AG08396 (cell line): ENCODE data around the gene BBS2.

Source experiments
- DNase-seq: peaks from one replicate; pipeline ENCODE4 v3.0.0; 2012; ENCODE audit warnings: low spot score, mixed read lengths

Gene BBS2, protein sequence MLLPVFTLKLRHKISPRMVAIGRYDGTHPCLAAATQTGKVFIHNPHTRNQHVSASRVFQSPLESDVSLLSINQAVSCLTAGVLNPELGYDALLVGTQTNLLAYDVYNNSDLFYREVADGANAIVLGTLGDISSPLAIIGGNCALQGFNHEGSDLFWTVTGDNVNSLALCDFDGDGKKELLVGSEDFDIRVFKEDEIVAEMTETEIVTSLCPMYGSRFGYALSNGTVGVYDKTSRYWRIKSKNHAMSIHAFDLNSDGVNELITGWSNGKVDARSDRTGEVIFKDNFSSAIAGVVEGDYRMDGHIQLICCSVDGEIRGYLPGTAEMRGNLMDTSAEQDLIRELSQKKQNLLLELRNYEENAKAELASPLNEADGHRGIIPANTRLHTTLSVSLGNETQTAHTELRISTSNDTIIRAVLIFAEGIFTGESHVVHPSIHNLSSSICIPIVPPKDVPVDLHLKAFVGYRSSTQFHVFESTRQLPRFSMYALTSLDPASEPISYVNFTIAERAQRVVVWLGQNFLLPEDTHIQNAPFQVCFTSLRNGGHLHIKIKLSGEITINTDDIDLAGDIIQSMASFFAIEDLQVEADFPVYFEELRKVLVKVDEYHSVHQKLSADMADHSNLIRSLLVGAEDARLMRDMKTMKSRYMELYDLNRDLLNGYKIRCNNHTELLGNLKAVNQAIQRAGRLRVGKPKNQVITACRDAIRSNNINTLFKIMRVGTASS

DNA sequence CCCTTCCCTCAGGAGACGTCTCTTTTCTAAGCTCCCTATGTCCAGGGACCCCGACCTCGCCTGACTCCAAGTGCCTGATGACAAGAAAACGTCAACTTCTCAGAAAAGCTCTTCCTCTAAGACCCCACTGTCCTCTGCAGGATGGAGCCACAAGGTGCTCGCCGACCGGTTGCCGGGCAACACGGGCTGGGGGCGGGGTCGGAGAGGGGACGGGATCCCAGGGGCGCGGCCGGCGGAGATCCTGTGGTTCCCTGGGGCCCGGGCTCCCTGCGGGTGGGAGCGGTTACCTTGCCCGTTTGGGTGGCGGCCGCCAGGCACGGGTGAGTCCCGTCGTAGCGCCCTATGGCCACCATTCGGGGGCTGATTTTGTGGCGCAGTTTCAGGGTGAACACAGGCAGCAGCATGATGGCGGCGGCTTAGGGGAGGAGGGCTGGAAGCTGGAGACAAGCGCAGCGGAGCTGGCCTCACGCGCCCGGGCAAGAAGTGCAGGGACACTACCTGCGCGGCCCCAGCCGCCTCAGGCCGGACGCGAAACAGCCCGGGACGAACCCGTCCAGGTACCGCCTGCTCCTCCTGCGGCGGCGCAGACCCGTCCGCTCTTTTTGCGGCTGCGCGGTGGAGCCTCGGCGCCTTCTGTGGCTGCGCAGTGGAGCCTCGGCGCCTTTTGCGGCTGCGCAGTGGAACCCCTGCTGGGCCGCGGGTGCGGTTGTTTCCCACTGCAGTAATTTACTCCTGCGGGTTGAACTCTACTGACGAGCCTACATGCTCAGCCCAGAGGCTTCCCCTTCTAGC, at the start of gene BBS2:
Gene BBS2, minus strand, starts transcription at position 566 of the 792 bp plus-strand sequence. Its CDS starts 162 bp downstream, at position 404.
- DNase-seq: peak; percentile 97

DNA sequence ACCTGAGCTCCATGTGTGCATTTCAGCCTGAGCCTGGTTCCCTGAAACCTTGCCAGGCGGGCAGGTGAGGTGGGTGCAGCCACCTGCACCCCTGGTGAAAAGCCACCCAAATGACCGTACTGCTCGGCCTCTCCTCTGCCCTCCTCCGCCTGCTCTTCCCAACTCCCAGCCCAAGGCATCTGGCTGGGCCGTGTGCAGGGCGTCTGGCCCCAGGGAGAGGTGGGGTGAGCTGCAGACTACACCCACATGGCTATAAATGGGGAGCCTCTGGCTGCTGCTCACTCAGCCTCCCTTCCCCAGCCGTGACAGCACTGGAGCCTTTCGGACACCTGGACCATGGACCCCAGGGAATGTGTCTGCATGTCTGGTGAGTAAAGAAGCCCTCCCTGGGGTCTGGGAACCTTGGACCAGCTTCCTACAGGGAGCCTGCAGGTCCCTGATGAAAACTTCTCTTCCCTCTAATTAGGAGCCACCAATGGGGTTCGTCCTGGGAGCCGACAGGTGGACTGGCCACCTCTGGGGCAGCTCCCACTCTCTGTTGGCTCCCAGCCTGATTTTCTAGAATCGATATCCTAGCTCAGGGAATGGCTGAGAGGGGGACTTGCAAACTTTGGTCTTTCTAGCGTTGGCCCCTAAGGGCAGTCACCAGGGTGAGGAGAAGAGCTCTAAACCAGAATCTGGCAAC, 45.1 kb upstream of the BBS2 start, which contains the start of gene MT4:
Gene MT4, plus strand, starts transcription at position 281 of the 685 bp plus-strand sequence. Its CDS starts 56 bp downstream, at position 337.
- DNase-seq: no peak

DNA sequence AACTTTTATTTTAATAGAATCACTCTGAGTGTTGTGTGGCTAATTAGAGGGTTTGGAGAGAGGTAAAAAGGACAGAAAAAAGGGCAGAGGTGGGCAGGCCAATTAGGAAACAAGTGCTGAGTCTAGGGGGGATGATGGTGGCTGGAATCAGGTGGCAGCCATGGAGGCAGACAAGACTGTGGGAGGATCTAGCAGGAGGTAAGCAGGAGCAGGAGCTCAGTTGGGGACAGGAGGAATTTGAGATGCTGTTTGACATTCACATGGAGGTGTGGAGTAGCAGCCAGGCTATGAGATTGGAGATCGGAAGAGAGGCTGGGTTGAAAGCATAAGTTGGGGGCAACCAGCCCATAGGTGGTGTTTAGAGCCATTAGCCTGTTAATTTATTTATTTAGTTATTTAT, 41.3 kb upstream of the BBS2 start:
- no peak for DNase-seq

DNA sequence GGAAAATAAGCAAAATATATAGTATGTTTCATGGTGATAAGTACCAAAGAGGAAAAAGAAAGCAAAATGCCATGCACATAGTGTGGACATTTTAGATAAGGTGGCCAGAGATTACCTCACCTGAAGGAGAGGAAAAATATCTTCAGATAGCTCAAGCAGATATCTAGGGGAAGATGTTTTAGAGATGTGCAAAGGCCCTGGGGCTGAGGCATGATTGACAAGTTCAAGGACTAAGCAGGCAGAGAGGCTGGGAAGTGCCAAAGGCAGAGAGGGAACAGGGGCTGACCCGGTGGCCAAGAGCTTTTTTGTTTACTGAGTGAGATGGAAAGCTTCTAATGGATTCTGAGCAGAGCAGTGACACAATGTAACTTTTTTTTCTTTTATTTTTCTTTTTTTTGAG, 40.6 kb upstream of the BBS2 start:
- no peak for DNase-seq

DNA sequence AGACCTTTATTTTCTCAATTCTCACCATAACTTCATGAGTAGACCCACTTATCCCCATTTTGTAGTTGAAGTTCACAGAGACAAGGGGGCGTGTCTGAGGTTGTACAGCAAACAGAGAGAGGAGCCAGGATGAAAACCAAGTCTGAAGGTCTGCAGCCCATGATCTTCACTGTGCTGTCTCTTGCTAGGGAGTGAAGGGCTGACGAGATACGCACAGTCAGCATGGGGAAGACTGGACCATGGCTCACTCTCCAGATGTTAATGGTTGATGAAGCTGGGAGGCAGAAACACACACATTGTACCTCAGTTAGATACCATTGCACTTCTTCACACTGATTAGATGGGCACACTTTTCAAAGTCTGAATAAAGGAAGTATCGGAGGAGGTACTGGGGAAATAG, 39.3 kb upstream of the BBS2 start:
- DNase-seq: no peak

DNA sequence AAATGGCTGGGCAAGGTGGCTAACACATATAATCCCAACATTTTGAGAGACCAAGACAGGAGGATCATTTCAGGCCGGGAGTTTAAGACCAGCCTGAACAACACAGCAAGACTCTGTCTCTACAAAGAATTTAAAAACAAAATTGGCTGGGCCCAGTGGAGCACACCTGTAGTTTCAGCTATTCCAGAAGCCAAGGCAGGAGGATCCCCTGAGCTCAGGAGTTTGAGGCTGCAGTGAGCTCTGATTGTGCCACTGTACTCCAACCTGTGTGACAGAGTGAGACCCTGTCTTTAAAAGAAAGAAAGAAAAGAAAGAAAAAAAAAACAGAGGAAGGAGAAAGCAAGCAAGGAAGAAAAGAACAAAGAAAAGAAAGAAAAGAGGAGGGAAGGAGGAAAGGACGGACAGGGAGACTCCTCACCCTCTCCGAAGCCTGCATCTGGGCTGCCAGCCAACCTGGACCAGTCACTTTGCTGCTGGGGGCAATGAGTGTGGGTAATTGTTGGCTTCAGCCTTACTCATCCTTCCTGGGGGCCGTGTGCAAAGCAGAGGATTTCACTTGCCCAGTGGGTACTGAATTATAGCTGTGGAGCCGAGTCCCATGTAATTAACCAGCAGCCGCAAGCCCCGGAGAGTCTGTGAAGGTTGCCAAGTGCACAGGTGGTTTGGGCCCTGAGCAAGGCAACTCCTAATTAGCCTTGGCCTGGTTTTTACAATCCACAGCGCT, 38.4 kb upstream of the BBS2 start:
- DNase-seq: peak; percentile 62

DNA sequence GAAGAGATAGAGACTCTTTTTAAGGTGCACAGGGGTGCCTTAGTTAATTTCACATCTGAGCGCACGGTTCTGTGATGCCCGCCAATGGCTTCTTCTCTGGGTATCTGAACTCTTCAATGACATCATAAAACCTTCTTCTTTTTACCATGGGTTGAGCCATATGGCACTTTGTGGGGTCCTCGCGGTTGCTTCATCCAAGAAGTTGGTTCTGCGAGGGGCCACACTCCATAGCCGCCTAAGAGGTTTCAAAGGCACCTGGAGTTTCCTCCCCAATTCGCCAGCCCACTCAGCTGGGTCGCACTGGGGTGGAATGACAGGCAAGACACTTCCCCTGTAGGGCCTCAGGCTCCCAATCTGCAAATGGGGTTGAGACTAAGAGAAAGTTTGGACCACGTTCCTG, 34.6 kb upstream of the BBS2 start:
- DNase-seq: no peak

DNA sequence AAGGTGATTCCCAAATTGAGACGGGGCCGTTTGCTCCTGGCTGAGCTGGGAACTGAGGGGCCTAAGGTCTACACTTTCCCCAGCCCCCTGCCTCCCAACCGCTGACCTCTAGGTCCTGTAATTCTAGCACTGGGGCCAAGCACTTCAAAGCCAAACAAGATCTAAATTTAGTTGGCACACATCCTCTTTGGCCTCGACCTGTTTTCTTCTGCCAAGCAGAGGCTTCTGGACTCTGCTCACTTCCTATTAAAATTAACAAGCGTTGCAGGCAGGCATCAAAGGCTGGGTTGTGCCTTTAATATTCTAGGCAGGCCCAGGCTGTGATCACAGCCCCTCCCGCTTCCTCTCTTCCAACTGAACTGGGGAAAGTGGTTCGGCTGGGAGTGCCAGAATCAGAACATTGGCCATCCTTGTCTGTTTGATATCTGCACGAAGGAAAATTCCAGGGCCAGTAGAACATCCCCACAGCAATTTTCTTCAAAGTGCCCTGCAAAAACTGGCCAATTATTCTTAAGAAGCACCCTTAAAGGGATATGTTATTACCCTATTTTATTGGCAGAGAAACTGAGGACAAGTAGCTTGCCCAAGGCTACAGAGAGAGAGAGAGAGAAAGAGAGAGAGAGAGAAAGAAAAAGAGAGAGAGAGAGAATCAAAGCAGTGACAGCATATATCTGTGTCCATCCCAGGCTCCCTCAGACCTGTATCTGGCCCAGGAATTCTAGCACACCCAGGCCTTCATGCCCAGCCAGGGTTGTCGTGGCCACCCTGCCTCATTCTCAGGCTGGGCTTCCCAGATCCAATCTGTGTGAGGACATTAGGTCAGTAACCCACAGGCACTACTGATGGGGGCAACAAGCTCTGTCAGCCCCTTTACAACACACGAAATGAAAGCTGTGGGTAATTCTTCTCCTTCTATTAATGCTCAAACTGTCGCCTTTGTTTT, 32.2 kb upstream of the BBS2 start:
- DNase-seq: no peak

DNA sequence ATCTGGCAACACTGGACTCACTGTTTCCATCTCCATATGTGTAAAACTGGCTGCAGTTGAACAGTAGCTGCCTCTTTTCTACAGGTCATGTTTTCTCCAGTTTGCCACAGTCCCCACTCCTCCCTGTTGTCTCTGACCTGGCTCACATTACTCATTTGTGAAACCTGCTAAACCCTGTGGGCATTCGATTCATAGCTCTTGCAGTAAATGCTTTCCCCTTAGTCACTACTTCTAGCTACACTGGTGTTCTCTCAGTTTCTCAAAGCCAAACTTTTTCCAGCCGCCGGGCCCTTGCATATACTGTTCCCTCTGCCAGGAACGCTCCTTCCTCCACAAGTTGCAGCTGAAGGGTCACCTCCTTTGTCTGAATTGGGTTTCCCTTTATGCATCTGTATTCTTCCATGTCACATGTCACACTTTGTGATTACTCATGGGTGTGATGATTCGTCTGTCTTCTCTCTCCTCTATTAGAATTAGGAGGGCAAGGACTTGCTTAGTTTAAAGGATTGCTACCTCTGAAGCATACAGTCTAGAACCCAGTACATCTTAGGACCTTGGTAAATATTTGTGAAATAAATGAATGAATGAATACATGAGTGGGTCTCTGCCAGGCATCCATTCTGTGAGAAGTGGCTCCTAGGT, 30.0 kb upstream of the BBS2 start:
- no peak for DNase-seq

DNA sequence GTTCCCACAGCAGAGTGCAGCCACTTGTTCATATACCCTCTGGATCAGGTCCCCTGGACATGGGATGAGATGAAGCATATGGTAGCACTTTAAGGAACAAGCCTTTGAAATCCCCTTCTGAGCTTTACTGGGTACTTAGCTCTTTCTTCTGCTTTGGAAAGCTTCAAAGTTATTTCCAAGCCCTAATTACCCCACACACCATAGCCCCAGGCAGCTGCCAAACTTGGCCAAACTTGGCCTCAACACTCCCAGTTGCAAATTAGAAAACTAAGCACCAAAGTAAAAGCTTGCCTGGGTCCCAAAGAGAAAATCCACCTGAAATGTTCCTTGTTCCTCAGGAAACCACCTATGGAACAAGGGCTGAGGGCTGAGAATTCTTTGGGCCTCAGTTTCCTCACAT, 29.3 kb upstream of the BBS2 start:
- no peak for DNase-seq

DNA sequence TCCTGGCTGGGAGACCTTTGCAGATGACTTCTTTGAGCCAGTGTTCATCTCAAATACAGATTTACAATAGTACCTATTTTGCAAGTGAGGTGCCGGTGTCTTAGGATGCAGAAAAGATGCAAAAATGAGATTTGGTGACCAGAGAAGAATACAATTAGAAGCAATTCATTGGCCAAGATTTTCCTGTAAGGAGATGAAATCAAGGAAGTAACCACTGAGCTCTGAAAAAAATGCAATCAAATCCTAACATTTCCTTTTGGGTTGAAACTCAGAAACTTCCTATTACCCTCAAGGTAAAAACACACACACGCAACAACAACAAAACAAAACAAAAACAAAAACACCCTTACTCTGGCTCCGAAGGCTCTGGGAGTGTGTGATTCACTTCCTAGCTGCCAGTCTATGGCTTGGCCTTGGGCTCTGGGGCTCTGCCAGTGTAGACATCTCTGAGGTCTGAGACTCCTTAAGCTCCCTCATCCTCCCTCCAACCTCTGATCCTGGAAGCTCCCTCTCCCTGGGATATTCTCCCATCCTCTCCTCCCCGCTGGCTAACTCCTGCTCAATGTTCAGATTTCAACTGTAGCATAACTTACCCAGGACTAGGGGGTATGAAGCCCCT, 28.2 kb upstream of the BBS2 start:
- DNase-seq: no peak

DNA sequence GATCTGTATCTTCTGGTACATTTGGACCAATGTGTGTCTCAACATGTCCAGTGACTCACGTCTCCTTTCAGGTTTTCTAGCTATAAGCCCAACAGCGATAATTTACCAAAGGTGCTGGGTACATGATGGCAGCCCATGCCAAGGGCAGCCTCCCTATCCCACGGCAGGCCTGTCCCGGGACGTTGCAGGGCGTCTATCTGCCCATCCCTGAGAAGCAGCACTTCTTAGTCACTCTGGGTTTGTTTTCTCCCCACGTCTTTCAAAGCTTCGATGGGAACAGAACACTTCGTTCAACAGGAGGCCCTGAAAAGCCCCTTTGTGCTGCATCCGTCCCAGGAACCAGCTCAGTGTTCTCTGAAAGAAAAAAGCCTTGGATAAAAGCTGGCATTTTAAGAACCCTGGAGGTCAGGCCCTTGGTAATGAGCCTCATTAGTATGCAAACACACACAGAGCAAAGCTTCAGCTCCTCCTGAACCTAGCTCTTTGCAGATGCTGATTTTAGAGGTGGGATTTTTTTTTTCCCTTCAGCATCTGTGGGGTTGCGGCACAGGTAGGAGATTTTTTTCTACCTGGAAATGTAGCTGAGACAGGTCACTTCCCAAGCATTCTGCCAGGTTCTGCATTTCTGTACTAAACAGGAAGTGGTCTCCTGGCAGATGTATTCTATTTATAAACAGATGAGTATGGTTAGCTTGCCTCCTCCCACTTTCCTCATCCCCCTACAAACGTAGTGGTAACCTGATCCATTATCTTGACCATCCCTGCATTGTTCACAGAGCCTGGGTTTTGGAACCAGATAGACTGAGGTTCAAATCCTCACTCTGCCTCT, 27.5 kb upstream of the BBS2 start:
- peak; percentile 30 for DNase-seq

DNA sequence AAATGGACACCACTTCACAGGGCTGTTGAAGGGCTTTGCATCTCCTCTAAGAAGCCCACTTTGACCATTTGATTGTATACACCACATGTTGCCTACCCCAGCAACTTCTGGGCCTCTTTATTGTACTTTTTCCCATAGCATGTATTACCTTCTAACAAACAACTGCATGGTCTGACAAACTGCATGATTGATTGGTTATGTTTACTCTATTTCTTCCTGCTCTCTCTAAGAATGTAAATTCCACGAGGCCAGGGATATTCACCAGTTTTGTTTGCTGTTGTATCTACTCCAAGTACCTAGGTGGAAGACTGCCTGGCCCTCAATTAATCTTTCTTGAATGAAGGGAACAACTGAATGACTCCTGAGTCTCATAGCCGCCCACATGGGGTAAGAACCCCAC, 22.2 kb upstream of the BBS2 start:
- DNase-seq: no peak

DNA sequence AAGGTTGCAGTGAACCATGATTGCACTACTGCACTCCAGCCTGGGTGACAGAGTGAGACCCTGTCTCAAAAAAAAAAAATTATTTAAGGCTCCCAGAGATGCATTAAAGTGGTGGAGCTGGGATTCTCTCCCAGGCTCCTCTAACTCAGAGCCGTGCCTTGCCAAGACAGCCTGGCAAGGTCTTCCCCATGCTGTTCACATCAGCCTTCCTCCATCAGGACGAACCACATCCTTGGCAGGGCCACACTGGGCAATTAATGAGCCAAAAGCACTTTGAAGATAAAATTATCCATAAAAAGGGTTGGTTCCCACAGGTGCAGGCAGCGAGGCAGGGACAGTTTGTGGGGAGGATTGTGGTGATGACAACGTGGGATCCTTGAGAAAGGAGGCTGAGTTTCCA, 19.8 kb upstream of the BBS2 start:
- no peak for DNase-seq

DNA sequence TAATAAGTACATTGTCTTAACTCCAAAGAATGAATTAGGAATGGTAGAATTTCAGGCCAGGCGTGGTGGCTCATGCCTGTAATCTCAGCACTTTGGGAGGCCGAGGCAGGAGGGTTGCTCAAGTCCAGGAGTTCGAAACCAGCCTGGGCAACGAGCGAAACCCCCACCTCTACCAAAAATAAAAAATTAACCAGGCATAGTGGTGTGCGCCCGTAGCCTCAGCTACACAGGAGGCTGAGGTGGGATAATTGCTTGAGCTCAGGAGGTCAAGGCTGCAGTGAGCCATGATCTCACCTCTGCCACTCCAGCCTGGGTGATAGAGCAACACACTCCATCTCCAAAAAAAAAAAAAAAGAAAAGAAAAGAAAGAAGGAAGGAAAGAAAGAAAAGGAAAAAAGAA, 18.5 kb upstream of the BBS2 start:
- DNase-seq: no peak

DNA sequence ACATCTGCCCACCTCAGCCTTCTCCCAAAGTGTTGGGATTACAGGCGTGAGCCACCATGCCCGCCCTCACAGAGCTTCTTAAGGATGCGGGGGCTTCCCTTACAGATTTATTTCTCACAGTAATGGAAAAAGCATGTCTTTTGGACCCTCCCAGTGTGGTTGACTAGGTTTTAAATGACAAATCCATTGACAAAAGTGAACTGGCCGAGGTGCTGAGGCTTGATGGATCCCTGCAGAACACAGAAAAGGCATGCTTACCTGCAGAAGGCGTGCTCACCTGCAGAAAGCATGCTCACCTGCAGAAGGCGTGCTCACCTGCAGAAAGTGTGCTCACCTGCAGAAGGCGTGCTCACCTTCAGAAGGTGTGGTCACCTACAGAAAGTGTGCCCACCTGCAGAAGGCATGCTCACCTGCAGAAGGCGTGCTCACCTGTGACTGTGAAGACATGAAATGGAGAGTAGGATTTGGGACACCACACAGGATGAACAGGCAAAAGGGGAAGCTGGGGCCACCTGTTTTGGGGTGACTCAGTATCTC, 15.1 kb upstream of the BBS2 start:
- no peak for DNase-seq

DNA sequence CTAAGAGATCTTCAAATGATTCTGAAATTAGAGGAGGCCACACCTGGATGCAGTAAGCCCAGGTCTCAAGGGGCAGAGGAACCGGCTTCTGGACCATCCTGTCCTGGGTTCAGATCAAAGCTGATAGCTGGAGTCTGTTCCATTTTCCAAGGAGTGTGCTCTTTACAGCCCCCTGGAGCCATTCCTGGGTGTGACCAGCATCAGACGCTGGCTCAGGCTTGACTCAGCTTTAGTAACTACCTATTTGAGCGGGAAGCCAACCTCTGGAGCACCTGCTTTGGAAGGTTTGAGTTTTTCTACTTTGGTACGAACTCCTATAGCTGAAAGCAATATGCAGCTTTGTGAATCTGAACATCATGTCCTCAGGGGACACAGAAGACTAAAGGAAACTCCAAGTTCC, 12.9 kb upstream of the BBS2 start:
- no peak for DNase-seq

DNA sequence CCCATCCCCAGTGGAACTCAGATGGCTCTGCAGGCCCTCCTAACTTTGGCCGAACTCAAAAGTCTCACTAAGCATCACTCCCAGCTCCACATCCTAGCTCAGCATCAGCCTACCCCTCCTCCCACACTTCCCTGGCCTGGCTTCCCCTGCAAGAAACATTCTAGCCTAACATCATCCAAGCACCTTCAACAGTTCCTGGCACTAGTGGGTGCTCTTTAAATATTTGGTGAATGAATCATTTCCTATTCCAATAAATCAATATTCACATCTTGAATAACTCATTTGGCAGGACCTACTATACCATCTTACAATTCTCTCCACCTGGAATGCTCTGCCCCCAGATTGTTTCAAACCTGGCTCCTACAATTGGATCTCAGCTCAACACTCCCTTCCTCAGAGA, 11.0 kb upstream of the BBS2 start:
- DNase-seq: no peak
